CD4-positive, alpha-beta T cell (primary cell): ENCODE results near the gene TNS3. TPM values are rescaled to one million over a fixed set of nuclear protein-coding genes. Genes with fewer than 3 reads are reported as not detected.

ENCODE experiments used
- ATAC-seq: fragments of 200-7000 bp; cut with Tn5 transposase; one replicate; pipeline ENCODE4 v1.10.0; 2022; ENCODE audit warnings: mild to moderate bottlenecking; ENCODE audit not compliant: poor library complexity
- CTCF ChIA-PET: fragments of 350-600 bp; sonication (Branson Sonifier 250); formaldehyde crosslinking; loops from one replicate; lab custom pipeline; 2021; ENCODE audit warnings: antibody characterized with exemption, inconsistent platforms; lab: Charles Lee
- POLR2A ChIA-PET: fragments of 350-600 bp; sonication (Branson Sonifier 250); formaldehyde crosslinking; loops from one replicate; lab custom pipeline; 2021; ENCODE audit warnings: antibody characterized with exemption, inconsistent platforms; lab: Charles Lee
- DNase-seq, 14 experiments: peaks; one replicate each; pipeline ENCODE4 v3.0.0-alpha.2; 2013 to 2020; ENCODE audit warnings: mixed read lengths in 2 of 14
- H3K27ac ChIP-seq, 2 donors: one replicate each; pipeline versions ENCODE4 v1.5.1 to v1.7.0; 2013; ENCODE audit warnings: low read length in 2 of 2, low read depth in 1 of 2, mild to moderate bottlenecking in 1 of 2
- H3K27me3 ChIP-seq, 2 experiments: 1 replicate in 1 of 2; 2 replicates in 1 of 2; pipeline versions ENCODE4 v1.6.1 to v1.7.0; 2013; ENCODE audit warnings: low read length in 2 of 2, control low read depth in 1 of 2, mild to moderate bottlenecking in 1 of 2, moderate library complexity in 1 of 2; ENCODE audit not compliant: insufficient read depth in 2 of 2, control insufficient read depth in 1 of 2
- H3K36me3 ChIP-seq: one replicate; pipeline ENCODE4 v1.6.1; 2013; ENCODE audit warnings: low read length, control low read depth; ENCODE audit not compliant: insufficient read depth
- H3K4me1 ChIP-seq: one replicate; pipeline ENCODE4 v1.6.1; 2013; ENCODE audit warnings: low read length, control low read depth; ENCODE audit not compliant: insufficient read depth
- H3K4me3 ChIP-seq: one replicate; pipeline ENCODE4 v1.5.1; 2013; ENCODE audit warnings: mild to moderate bottlenecking, low read length, moderate library complexity
- H3K9me3 ChIP-seq, 2 experiments: 1 replicate in 1 of 2; 2 replicates in 1 of 2; pipeline versions ENCODE4 v1.6.1 to v1.7.0; 2013; ENCODE audit warnings: low read length in 2 of 2, mild to moderate bottlenecking in 2 of 2, control low read depth in 1 of 2, moderate library complexity in 1 of 2; ENCODE audit not compliant: control insufficient read depth in 1 of 2, insufficient read depth in 1 of 2
- H3K27ac Mint-ChIP-seq: one replicate; pipeline ENCODE4 v1.8.0; 2020; ENCODE audit warnings: mixed read lengths
- H3K27me3 Mint-ChIP-seq: one replicate; pipeline ENCODE4 v1.8.0; 2021; ENCODE audit warnings: mixed read lengths
- H3K36me3 Mint-ChIP-seq: one replicate; pipeline ENCODE4 v1.8.0; 2021; ENCODE audit warnings: low read depth, mixed read lengths
- H3K4me1 Mint-ChIP-seq: one replicate; pipeline ENCODE4 v1.8.0; 2021; ENCODE audit warnings: low read depth, mixed read lengths
- H3K4me3 Mint-ChIP-seq: one replicate; pipeline ENCODE4 v1.8.0; 2020; ENCODE audit warnings: mild to moderate bottlenecking, mixed read lengths
- H3K9me3 Mint-ChIP-seq: one replicate; pipeline ENCODE4 v1.8.0; 2020; ENCODE audit warnings: mixed read lengths
- intact Hi-C, 2 experiments: fragments of 100-400 bp; cut with DNase I in 1 of 2; cut with micrococcal nuclease in 1 of 2; formaldehyde crosslinking; loops; one replicate each; pipeline versions ENCODE4 v1.15.1 to v1.9.0; 2023 to 2025; cut with DNase I, micrococcal nuclease
- total RNA-seq, 174 experiments: library from RNA in 2 of 174; stranded (reverse) in 2 of 174; gene quantifications; one replicate each; pipeline ENCODE4 v1.2.3 and lab custom pipeline; 2021 to 2026
- TF ChIP-seq, protein P1 (sequence below): fragments of 200-600 bp; IDR thresholded peaks from one replicate; pipeline ENCODE4 v1.8.0; 2022; ENCODE audit warnings: antibody characterized with exemption, mild to moderate bottlenecking

TNS3 gene
- total RNA-seq, 2 experiments from 2014 or later: 0.16 to 0.47 TPM

DNA sequence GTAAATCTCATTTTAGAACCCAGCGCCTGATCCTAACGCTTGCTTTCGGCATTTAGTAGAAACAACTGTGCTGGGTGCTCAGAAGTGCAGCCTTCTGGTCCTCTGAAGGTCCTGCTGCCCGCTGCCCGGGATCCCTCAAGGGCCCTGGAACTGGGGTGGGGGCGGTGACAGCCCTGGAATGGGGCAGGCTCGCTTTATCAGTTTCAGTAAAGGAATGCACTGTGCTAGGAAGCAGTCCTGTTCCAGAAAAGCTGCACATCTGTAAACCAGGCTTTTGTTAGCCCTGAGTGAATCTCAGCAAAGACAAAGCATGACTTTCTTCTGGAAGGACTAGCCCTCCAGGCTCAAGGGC lies 254.6 kb downstream of the TNS3 start:
- no peak overlapping the region for H3K27ac Mint-ChIP-seq
- H3K4me3 Mint-ChIP-seq: no peak overlapping the region
- ChIA-PET CTCF (no interaction called here), POLR2A (no interaction called here)
- no peaks in the 10 kb centered on the region for H3K36me3 Mint-ChIP-seq
- peaks cover 0 to 20% of the 10 kb centered on the region in 2 experiments for H3K9me3 ChIP-seq
- TF ChIP-seq, protein P1, sequence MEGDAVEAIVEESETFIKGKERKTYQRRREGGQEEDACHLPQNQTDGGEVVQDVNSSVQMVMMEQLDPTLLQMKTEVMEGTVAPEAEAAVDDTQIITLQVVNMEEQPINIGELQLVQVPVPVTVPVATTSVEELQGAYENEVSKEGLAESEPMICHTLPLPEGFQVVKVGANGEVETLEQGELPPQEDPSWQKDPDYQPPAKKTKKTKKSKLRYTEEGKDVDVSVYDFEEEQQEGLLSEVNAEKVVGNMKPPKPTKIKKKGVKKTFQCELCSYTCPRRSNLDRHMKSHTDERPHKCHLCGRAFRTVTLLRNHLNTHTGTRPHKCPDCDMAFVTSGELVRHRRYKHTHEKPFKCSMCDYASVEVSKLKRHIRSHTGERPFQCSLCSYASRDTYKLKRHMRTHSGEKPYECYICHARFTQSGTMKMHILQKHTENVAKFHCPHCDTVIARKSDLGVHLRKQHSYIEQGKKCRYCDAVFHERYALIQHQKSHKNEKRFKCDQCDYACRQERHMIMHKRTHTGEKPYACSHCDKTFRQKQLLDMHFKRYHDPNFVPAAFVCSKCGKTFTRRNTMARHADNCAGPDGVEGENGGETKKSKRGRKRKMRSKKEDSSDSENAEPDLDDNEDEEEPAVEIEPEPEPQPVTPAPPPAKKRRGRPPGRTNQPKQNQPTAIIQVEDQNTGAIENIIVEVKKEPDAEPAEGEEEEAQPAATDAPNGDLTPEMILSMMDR: no peak
- H3K4me3 ChIP-seq: no peak overlapping the region
- H3K27me3 Mint-ChIP-seq: no peaks in the 10 kb centered on the region
- H3K36me3 ChIP-seq: no peaks in the 10 kb centered on the region
- DNase-seq (no peak), ATAC-seq (no peak)
- H3K27me3 ChIP-seq: no peaks in the 10 kb centered on the region
- H3K27ac ChIP-seq: no peak overlapping the region
- H3K9me3 Mint-ChIP-seq: no peaks in the 10 kb centered on the region
- H3K4me1 ChIP-seq: no peaks in the 10 kb centered on the region
- intact Hi-C loops: no loop called here
- H3K4me1 Mint-ChIP-seq: no peaks in the 10 kb centered on the region

DNA sequence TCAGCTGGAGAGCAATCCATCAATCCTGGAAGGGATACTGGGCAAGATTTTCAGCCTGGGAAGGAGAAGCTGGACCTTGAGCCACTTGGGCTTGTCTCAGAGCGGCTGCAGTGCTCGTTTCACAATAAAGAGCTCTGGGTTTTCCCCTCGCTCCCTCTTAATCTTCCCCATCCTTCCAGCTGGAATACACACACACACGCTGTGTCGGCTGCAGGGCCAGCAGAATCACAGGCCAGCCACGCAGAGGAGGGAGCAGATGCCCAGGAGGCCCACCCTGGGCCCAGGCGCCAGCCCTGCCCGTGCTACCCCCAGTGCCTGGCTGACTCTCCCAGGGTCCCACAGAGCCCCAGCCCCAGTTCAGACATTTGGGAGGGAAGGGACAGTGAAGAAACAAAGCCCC lies 255.1 kb downstream of the TNS3 start:
- Mint-ChIP-seq H3K27me3 (no peaks in the 10 kb centered on the region), H3K9me3 (no peaks in the 10 kb centered on the region)

GRCh38 chr7:47326220-47326619 lies 255.7 kb downstream of the TNS3 start:
- TF ChIP-seq, protein P1: no peak
- no peak for ATAC-seq
- H3K36me3 Mint-ChIP-seq: no peaks in the 10 kb centered on the region
- no peaks in the 10 kb centered on the region for H3K36me3 ChIP-seq
- H3K27me3 ChIP-seq: no peaks in the 10 kb centered on the region
- H3K27ac Mint-ChIP-seq: no peak overlapping the region
- no peak overlapping the region for H3K27ac ChIP-seq
- ChIA-PET CTCF (no interaction called here), POLR2A (no interaction called here)
- intact Hi-C loops: no loop called here
- H3K4me1 Mint-ChIP-seq: no peaks in the 10 kb centered on the region
- no peaks in the 10 kb centered on the region for H3K4me1 ChIP-seq
- no peak for DNase-seq
- H3K27me3 Mint-ChIP-seq: no peaks in the 10 kb centered on the region
- peaks cover 0 to 21% of the 10 kb centered on the region in 2 experiments for H3K9me3 ChIP-seq
- H3K4me3 ChIP-seq: no peak overlapping the region
- H3K9me3 Mint-ChIP-seq: no peaks in the 10 kb centered on the region
- H3K4me3 Mint-ChIP-seq: no peak overlapping the region

More for the DNA sequence above, 255.1 kb downstream of the TNS3 start:
- H3K4me1 Mint-ChIP-seq: no peaks in the 10 kb centered on the region
- H3K36me3 Mint-ChIP-seq: no peaks in the 10 kb centered on the region
- no peak overlapping the region for H3K27ac Mint-ChIP-seq
- intact Hi-C loops: no loop called here
- Histone ChIP-seq H3K9me3 (peaks cover 0 to 20% of the 10 kb centered on the region in 2 experiments), H3K4me3 (no peak overlapping the region), H3K27me3 (no peaks in the 10 kb centered on the region), H3K27ac (no peak overlapping the region), H3K36me3 (no peaks in the 10 kb centered on the region), H3K4me1 (no peaks in the 10 kb centered on the region)
- TF ChIP-seq, protein P1: no peak
- CTCF ChIA-PET: no interaction called here
- POLR2A ChIA-PET: no interaction called here
- DNase-seq (no peak), ATAC-seq (no peak)
- no peak overlapping the region for H3K4me3 Mint-ChIP-seq
